Smooth muscle cell (in vitro differentiated cells): ENCODE data around the gene ESR2. TPM values are rescaled to one million over a fixed set of nuclear protein-coding genes. Genes with fewer than 3 reads are reported as not detected.

ENCODE experiments used
- DNase-seq: peaks from one replicate; lab custom pipeline; 2025; ENCODE audit not compliant: unreplicated experiment; lab: John Stamatoyannopoulos, UW
- H2AFZ ChIP-seq: fragments of 200-600 bp; sonication (generic); 2 replicates; pipeline ENCODE4 v1.6.0; 2016; ENCODE audit warnings: antibody characterized with exemption, low read depth, mild to moderate bottlenecking
- H3F3A ChIP-seq: fragments of 200-600 bp; sonication (generic); 2 replicates; pipeline ENCODE4 v1.6.0; 2017; ENCODE audit warnings: antibody characterized with exemption, low read depth
- H3K27ac ChIP-seq: fragments of 200-600 bp; sonication (generic); 2 replicates; pipeline ENCODE4 v1.5.1; 2016; ENCODE audit warnings: low read depth, mild to moderate bottlenecking
- H3K27me3 ChIP-seq: fragments of 200-600 bp; sonication (generic); 2 replicates; pipeline ENCODE4 v1.6.1; 2016; ENCODE audit warnings: low read depth, mild to moderate bottlenecking
- H3K36me3 ChIP-seq: fragments of 200-600 bp; sonication (generic); 2 replicates; pipeline ENCODE4 v1.5.1; 2016; ENCODE audit warnings: low read depth
- H3K4me1 ChIP-seq: fragments of 200-600 bp; sonication (generic); 2 replicates; pipeline ENCODE4 v1.5.1; 2016; ENCODE audit warnings: low read depth
- H3K4me2 ChIP-seq: fragments of 200-600 bp; sonication (generic); 2 replicates; pipeline ENCODE4 v1.6.0; 2016; ENCODE audit warnings: mild to moderate bottlenecking
- H3K4me3 ChIP-seq: fragments of 200-600 bp; sonication (generic); 2 replicates; pipeline ENCODE4 v1.5.1; 2016; ENCODE audit warnings: mild to moderate bottlenecking
- H3K79me2 ChIP-seq: fragments of 200-600 bp; sonication (generic); 2 replicates; pipeline ENCODE4 v1.6.0; 2016; ENCODE audit warnings: low read depth, mild to moderate bottlenecking
- H3K9ac ChIP-seq: fragments of 200-600 bp; sonication (generic); 2 replicates; pipeline ENCODE4 v1.6.0; 2016; ENCODE audit warnings: low read depth
- H3K9me3 ChIP-seq: fragments of 200-600 bp; sonication (generic); replicated peaks from 2 replicates; pipeline ENCODE4 v1.5.1; 2016; ENCODE audit warnings: low read depth
- H4K20me1 ChIP-seq: fragments of 200-600 bp; sonication (generic); 2 replicates; pipeline ENCODE4 v1.6.0; 2016; ENCODE audit warnings: low read depth
- CTCF ChIP-seq: fragments of 200-600 bp; sonication (generic); IDR thresholded peaks from 2 replicates; pipeline ENCODE4 v1.5.1; 2017; ENCODE audit warnings: borderline replicate concordance, mild to moderate bottlenecking, antibody characterized with exemption; ENCODE audit not compliant: insufficient read depth, poor library complexity, severe bottlenecking
- WGBS: methylation state at CpG from one replicate; pipeline ENCODE4 v1.1.7; 2016; ENCODE audit warnings: low lambda C conversion rate; 5-methylcytosine and 5-hydroxymethylcytosine counted together
- polyA plus RNA-seq: library from polyadenylated mRNA; unstranded; fragments of >200 nt; fragmentation: Nextera tagmentation; extraction: Ambion mirVana; gene quantifications from 2 replicates; pipeline ENCODE4 v1.2.1, GENCODE V29; 2016
- total RNA-seq: library from RNA; depleted of rRNA; stranded (reverse); fragments of >200 nt; gene quantifications from 2 replicates; pipeline ENCODE4 v1.2.3, GENCODE V29; 2014

ESR2 gene
- total and polyA plus RNA-seq, 2 experiments from 2014 or later, result not detected

DNA sequence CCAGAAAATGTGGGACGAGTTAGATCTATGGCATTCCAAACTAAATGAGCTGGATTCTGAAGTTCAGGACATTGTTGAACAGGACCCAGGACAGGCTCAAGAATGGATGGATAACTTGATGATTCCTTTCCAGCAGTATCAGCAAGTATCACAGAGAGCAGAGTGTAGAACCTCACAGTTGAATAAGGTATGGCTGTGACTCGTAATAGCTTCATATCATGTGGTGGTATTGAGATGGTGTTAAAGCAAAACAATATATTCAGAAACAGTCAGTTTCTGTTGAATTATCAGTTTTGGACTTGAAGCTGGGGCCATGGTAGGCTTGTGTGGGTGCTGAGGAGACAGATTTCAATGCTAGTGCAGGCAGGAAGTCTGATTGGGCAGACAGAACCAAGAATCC is 213.7 kb downstream of the ESR2 start:
- no peak overlapping the region for H3K27ac ChIP-seq
- WGBS, result 95% methylated on average over 2 of the region's 2 CpGs

DNA sequence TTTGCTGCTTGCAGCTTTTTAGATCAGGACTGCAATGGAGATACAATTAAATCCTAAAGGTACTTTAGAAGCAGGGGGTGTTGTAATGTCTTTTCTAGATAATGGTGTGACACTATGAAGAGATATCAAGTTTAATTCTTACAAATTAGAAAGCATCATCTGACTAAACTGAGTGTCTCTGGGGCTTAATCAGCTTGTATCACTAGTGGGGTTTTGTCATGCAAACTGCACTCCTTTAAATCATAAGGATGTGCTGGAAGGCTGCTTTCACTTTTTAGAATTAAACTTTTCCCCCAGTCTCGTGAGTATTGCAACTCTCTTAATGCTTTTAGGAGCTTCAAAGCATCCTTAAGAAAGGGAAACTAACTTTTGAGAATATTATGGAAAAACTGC is 218.6 kb downstream of the ESR2 start:
- WGBS, result 89% methylated on average over 1 of the region's 1 CpG
- Histone ChIP-seq H3K9ac (peak overlapping the region; percentile 18), H3K27me3 (no peaks in the 10 kb centered on the region), H3K27ac (peak overlapping the region; percentile 73), H3K4me3 (no peak overlapping the region), H3K79me2 (no peaks in the 10 kb centered on the region), H2AFZ (no peak overlapping the region), H3K36me3 (no peaks in the 10 kb centered on the region), H3F3A (peaks cover 4% of the 10 kb centered on the region), H4K20me1 (no peaks in the 10 kb centered on the region), H3K4me2 (peak overlapping the region; percentile 10), H3K4me1 (peaks cover 9% of the 10 kb centered on the region), H3K9me3 (no peaks in the 10 kb centered on the region)
- no peak for DNase-seq
- TF ChIP-seq CTCF, result no peak

More for the DNA sequence above, 213.7 kb downstream of the ESR2 start:
- no peak for TF ChIP-seq CTCF
- Histone ChIP-seq H3K4me1 (peaks cover 5% of the 10 kb centered on the region), H2AFZ (no peak overlapping the region), H3K4me2 (no peak overlapping the region), H3K36me3 (no peaks in the 10 kb centered on the region), H3K9me3 (no peaks in the 10 kb centered on the region), H3K79me2 (no peaks in the 10 kb centered on the region), H3F3A (no peaks in the 10 kb centered on the region), H3K9ac (no peak overlapping the region), H4K20me1 (no peaks in the 10 kb centered on the region), H3K27me3 (no peaks in the 10 kb centered on the region), H3K4me3 (no peak overlapping the region)
- DNase-seq, result no peak

GRCh38 chr14:64074961-64075612 is 219.1 kb downstream of the ESR2 start:
- Histone ChIP-seq H4K20me1 (no peaks in the 10 kb centered on the region), H3K27me3 (no peaks in the 10 kb centered on the region), H3K9me3 (no peaks in the 10 kb centered on the region), H3K4me2 (peak overlapping the region; percentile 10), H3K27ac (peak overlapping the region; percentile 73), H3K4me1 (peaks cover 9% of the 10 kb centered on the region), H3K36me3 (no peaks in the 10 kb centered on the region), H2AFZ (peak overlapping the region; percentile 69), H3K9ac (peak overlapping the region; percentile 18), H3F3A (peaks cover 4% of the 10 kb centered on the region), H3K4me3 (no peak overlapping the region), H3K79me2 (no peaks in the 10 kb centered on the region)
- DNase-seq, result no peak
- 54% methylated on average over 2 of the region's 2 CpGs for WGBS
- no peak for TF ChIP-seq CTCF
